ENCODE results near the gene NOXO1. TPM values are rescaled to one million over a fixed set of nuclear protein-coding genes. Genes with fewer than 3 reads are reported as not detected.

Gene NOXO1
- total and polyA plus RNA-seq, 2 donors (not counting 3 experiments of a cell fraction or from before 2014, with no cell fraction given): 0.37 to 0.60 TPM

DNA sequence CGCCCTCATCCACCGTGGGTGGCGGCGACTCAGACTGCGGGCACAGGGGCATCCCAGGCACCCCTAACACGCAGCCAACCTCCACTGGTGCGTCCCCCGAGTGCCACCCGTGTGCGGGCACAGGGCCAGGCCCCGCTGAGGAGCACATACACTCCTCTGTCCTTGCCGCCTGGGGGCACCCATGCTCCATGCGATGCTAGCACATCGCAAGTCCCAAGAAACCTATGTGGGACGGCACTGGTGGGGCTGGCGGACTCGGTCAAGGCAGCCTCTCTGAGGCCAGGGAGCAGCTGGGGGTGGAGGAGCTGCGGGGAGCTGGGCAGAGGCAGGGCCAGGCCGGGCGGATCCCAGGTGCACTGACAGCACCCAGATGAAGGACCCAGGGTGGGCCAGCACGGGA is 24.4 kb upstream of the NOXO1 start:
- H3K27ac ChIP-seq (ENCODE audit: insufficient read depth, low read depth, low read length): no peak overlapping the region
- BruUV-seq (replicated peaks): no TSS peak
- no peak overlapping the region for H3K9ac ChIP-seq (replicated peaks; ENCODE audit: extremely low read depth, insufficient read depth, low read length)
- TF ChIP-seq MYC (IDR thresholded peaks at IDR 0.05; ENCODE audit: low read depth, low read length): no peak
- TF ChIP-seq GATA2 (IDR thresholded peaks at IDR 0.05; ENCODE audit: insufficient read depth, insufficient read length, low read depth, low read length): no peak
- TF ChIP-seq, protein P1, sequence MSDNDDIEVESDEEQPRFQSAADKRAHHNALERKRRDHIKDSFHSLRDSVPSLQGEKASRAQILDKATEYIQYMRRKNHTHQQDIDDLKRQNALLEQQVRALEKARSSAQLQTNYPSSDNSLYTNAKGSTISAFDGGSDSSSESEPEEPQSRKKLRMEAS (IDR thresholded peaks at IDR 0.05; ENCODE audit: insufficient read depth, insufficient read length): no peak
- TF ChIP-seq JUN (IDR thresholded peaks at IDR 0.05; ENCODE audit: borderline replicate concordance, insufficient read depth, insufficient read length, low read depth): no peak
- TF ChIP-seq, protein P2, sequence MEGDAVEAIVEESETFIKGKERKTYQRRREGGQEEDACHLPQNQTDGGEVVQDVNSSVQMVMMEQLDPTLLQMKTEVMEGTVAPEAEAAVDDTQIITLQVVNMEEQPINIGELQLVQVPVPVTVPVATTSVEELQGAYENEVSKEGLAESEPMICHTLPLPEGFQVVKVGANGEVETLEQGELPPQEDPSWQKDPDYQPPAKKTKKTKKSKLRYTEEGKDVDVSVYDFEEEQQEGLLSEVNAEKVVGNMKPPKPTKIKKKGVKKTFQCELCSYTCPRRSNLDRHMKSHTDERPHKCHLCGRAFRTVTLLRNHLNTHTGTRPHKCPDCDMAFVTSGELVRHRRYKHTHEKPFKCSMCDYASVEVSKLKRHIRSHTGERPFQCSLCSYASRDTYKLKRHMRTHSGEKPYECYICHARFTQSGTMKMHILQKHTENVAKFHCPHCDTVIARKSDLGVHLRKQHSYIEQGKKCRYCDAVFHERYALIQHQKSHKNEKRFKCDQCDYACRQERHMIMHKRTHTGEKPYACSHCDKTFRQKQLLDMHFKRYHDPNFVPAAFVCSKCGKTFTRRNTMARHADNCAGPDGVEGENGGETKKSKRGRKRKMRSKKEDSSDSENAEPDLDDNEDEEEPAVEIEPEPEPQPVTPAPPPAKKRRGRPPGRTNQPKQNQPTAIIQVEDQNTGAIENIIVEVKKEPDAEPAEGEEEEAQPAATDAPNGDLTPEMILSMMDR (IDR thresholded peaks at IDR 0.05; ENCODE audit: extremely low read depth in 1 of 2, insufficient read depth in 1 of 2, low read depth in 1 of 2, low read length in 2 of 2): peak; percentile 46 to 54
- H3K27me3 ChIP-seq (ENCODE audit: control insufficient read depth in 2 of 2, insufficient read depth in 2 of 2, low read length in 2 of 2): no peaks in the 10 kb centered on the region
- CTCF ChIA-PET: interaction anchor here (0.7 to 4.0 kb wide), 5 partner anchors 15 to 246 kb away, joined by 3 to 85 read pairs (median 6); partner anchors contain the start of gene NPW
- DNase-seq (ENCODE audit: low read depth, low spot score): peak; percentile 45
- dilution Hi-C loops (cut with MboI; ENCODE audit: extremely low pct_ligation_motif_present, low sequenced_read_pairs): no loop called here
- H3K4me3 ChIP-seq (replicated peaks in 1 of 3; ENCODE audit: insufficient read depth in 1 of 3, low read depth in 1 of 3, low read length in 3 of 3): no peak overlapping the region
- H3K4me1 ChIP-seq (ENCODE audit: control insufficient read depth, extremely low read depth, insufficient read depth, low read length): peaks cover 48% of the 10 kb centered on the region
- POLR2A ChIA-PET: no interaction called here
- no peaks in the 10 kb centered on the region for H4K20me1 ChIP-seq (replicated peaks; ENCODE audit: control insufficient read depth, extremely low read depth, insufficient read depth, low read length)
- H3K79me2 ChIP-seq (ENCODE audit: control insufficient read depth, insufficient read depth, low read length): peaks cover 72% of the 10 kb centered on the region
- H3K9me1 ChIP-seq (replicated peaks; ENCODE audit: control insufficient read depth, extremely low read depth, insufficient read depth, low read length): no peaks in the 10 kb centered on the region
- intact Hi-C loops (cut with micrococcal nuclease): loop anchor here (1.0 kb wide), 2 partner anchors 148 to 246 kb away; partner anchors contain the start of gene ECI1
- no peak for FAIRE-seq
- H2AFZ ChIP-seq (ENCODE audit: low read depth, low read length): no peak overlapping the region
- H3K9me3 ChIP-seq (replicated peaks; ENCODE audit: control insufficient read depth, insufficient read depth, low read length): no peaks in the 10 kb centered on the region
- H3K4me2 ChIP-seq (ENCODE audit: insufficient read depth, low read length): no peak overlapping the region
- H3K36me3 ChIP-seq (ENCODE audit: control insufficient read depth in 2 of 2, extremely low read depth in 1 of 2, insufficient read depth in 2 of 2, low read length in 2 of 2): peaks cover 0 to 27% of the 10 kb centered on the region in 2 experiments

Data from endothelial cell of umbilical vein (primary cell).